Measurements from ENCODE around the gene APCDD1L.

Gene APCDD1L

DNA sequence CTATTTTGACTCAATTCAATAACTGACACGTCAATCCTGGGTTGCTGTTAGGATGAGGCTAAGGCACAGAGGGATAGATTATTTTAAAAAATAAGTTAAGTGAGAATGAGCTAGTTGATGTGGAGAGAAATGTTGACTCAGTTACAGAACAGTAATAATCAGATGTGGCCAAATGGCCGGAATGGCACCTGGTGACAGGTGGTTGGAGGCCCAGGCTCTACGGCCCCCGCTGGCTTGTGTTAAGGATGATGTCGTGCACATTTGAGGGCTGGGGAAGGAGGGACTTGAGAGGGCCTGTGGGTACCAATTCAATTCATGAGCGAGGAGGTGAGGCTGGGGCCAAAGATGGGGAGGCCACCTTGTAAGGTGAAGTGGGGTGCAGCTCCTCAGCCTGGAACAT lies 31.7 kb downstream of the APCDD1L start:
- DNase-seq = no peak

DNA sequence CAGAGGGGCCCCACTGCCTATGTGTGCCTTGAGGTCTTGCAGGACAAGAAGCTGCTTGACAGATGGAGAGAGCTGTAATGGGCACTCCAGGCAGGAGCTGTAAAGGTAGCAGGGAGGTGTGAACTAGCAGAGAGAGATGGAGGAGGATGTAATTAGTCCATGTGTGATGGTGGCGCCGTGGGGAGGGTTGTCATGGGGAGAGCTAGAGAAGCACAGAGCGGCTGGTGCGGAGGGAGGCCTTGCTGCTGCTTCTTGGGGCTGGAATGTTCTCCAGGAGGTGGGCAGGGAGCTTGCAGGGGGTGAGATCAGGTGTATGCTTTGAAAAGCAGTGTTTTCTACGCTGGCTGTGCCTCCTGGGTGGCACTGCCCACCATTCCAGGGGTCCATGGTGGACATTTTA lies 32.1 kb downstream of the APCDD1L start:
- no peak for DNase-seq

DNA sequence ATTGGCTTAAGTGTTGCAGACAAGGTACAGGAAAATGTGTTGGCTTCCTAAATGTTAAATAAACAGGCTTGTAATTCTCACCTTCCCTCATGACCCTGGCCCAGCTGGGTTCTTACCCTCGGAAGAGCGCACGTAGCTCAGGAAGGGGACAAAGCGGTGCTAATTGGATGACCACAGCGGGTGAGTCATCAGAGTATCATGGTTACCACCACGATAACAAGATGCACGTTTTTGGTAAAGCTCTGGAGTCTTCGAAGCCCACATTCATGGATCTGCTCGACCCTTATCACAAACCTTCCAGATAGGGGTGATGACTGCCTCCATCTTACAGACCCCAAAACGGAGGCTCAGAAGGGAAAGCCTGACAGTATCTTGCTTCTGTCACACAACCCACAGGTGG lies 32.8 kb downstream of the APCDD1L start:
- DNase-seq = no peak

DNA sequence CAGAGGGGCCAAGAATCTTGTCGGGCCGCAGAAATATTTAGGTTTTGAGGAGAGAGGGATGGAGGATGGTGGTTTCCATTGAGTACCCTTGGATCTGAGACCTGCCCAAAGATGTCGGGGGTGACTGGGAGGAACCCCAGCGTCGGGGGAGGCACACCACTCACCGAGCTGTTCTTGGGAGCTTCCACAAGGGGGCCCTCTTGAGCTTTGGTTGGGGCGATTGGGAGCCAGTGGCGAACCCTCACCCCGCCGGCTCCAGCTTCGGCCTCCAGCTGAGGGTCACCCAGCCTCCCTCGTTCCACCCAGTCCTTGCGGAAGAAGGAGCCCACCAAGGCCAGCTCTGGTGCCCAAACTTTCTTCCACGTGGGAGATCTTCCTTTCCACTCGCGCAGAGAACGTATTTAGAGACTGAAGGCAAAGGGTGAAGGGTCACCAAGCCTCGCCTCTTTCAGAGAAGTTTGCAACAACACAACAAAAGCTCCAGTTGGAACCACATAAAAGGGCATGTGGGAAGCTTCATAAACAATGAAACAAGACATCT lies 33.6 kb downstream of the APCDD1L start:
- no peak for DNase-seq

DNA sequence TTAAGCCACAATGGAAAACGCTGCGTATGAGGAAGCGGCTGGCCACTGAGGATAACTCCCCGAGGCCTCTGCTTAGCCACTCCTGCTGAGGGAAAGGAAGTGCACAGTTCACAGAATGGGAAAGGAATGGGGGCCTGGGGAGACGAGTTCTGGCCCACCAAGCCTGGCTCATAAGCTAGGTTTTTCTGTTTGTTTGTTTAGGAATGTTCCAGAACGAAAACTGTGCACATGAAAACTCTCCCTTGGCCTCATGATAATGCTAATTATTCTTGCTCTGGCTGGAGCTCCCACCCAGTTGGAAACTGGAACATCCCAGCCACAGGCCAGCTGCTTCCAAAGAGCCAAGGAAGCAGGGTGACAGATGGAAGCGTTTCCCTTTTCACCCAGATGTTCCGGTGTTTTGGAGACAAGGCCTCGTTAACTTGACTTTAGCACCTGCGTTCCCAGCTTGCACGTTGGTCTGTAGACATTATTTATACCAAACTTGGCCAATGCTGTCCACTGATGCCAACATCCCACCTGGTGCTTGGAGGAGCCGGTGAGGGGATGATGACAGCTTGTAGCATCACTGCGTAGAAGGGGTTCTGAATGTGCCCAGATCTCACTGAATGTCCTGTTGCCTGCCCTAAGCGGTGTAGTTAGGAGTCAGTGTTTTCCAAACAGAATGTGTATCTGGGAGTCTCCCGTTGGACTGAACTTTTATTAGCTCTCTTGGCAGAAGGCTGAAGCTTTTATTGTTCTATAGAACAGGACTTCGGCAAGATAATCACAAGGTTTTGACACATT lies 34.5 kb downstream of the APCDD1L start:
- no peak for DNase-seq

DNA sequence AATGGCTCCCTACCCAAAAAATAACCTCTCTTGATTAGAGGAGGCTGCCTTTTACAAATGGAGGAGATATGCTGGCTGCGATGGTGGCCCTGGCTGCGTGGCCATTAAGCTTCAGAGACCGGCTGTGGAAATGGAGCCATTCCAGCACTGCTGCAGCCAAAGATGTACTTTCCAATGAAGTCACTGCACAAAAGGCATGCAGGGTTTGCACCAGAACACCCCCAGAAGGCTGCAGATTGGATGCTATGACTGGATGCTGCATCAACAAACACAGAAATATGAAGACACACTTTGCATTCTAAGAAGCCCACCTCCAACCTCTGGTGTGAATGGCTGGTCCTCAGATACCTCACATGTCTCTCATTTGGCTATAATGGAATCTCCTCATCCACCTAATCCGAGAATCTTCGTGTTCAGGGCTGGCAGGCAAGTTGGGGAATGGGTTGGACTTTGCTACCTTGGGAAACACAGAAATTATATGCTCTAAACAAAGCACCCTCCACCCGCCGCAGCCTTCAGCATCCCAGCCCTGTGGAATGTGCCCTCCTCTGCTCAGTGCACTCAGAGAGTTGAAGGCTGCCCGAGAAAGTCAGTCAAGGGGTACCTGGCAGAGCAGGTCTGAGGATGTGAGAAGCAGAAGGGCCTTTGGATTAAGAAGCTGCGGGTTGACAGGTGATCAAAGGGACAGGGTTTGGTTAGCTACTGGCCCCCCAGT lies 35.3 kb downstream of the APCDD1L start:
- no peak for DNase-seq

DNA sequence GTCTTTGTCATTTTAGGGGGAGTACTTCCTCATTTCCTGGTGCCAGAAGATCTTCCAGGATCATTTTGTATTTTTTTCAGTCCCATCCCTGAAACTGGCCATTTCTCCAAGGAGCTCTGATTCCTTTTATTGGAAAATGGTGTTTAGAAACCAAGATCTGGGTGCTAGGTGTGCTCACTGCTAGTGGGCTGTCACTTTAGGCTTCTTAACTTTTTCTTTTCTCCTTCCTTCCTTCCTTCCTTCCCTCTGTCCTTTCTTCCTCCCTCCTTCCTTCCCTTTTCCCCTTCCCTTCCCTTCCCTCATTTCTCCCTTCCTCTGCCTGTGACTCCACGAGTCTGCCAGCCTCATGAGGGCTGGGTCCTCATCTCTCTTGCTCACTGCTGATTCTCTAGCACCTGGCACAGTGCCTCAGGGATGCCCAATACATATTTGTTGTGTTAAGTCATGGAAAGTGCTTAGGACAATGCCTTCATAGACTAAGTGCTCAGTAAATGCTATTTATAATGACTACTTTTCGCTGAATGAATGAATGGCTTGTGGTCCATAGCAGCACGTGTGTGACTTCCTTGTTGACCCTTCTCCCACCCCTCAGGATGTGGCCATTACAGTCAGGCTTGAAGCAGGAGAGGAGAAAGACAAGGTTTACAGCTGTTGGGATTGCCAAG lies 36.9 kb downstream of the APCDD1L start:
- DNase-seq = no peak

DNA sequence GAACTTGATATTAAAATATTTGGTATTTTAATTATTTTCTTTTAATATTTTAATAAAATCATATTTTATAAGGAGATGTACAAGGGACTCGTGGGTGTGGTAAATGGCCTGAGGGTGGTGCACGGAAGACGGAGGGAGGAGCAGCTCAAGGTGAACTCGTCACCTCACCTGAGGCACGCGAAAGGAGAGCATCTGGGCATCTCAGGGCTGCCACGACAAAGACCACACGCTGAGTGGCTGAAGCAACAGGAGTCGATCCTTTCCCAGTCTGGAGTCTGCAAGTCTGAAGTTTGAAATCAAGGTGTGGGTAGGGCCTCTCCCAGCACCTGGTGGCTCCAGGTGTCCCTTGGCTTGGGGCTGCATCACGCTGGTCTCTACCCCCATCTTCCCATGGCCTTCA lies 39.7 kb downstream of the APCDD1L start:
- no peak for DNase-seq

DNA sequence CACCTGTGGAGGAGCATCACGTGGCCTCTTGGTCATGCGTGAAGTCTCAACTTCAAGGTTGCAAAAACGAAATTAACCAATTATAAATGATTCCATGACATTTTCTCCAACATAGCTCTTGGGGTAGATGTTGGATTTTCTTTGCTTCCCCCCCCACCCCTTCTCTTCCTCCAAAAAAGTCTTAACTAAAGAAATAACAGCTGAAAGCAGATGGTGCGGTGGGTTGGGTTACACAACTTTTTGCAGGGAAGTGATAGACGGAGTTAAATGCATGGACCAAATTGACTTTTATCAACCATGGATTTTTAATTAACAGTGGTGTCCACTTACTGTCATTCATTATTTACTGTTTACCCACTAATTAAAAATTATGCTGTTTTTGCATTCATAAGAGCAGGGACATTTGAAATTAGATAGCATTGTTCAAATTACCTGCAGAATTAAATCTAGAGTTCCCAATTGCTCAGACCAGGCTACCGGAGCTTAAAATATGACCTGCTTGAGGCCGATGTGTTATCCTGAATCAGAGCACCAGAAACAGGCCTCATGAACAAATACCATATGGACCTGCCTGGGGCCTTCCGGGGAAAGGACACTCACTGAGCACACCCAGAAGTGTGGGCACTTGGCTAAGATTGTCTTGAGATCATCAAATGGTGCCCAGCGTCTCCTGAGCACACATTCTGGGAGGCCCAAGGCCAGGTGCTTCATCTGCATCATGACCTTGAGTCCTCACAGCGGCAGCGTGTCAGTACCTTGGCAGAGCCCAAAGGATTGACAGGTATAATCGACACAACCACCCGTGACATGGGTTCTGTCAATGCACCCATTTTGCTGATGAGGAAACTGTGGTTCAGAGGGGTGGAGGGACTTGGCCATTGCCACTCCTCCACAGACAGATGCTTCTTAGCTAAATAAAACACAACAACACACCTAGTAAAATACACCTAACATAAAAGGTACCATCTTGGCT lies 41.5 kb downstream of the APCDD1L start:
- no peak for DNase-seq

DNA sequence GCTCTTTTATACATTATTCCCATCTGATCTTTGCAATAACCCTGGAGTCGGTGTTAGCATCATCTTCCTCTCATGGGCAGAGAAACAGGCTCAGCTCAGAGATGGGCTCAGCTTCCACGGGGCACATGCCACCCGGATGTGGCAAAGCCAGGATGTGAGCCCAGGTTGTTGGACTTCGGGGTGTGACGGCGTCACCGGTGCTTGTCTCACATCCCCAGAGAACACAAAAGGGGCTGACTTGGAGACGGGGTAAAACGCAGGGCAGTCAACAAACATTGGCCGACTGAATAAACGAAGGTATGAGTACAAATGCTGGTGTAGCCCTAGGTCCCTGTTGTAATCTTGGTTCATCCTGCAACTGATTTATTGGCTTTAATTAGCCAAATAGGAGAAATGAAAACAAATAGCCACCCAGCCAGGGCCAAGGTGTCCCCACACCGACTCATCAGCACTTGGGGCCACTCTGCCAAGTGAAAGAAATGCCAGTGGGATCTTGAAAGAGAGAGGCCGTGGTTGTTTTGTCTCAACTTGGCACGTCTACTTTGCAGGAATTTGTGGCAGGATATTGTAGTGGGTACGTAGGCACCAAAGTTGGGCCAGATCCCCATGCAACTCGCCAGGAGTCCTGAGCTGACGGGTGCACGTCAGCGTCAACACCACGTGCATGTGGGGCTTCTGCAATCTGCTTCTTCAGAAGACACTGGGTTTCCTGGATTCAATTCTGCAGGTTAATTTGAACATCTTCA lies 42.8 kb downstream of the APCDD1L start:
- no peak for DNase-seq

DNA sequence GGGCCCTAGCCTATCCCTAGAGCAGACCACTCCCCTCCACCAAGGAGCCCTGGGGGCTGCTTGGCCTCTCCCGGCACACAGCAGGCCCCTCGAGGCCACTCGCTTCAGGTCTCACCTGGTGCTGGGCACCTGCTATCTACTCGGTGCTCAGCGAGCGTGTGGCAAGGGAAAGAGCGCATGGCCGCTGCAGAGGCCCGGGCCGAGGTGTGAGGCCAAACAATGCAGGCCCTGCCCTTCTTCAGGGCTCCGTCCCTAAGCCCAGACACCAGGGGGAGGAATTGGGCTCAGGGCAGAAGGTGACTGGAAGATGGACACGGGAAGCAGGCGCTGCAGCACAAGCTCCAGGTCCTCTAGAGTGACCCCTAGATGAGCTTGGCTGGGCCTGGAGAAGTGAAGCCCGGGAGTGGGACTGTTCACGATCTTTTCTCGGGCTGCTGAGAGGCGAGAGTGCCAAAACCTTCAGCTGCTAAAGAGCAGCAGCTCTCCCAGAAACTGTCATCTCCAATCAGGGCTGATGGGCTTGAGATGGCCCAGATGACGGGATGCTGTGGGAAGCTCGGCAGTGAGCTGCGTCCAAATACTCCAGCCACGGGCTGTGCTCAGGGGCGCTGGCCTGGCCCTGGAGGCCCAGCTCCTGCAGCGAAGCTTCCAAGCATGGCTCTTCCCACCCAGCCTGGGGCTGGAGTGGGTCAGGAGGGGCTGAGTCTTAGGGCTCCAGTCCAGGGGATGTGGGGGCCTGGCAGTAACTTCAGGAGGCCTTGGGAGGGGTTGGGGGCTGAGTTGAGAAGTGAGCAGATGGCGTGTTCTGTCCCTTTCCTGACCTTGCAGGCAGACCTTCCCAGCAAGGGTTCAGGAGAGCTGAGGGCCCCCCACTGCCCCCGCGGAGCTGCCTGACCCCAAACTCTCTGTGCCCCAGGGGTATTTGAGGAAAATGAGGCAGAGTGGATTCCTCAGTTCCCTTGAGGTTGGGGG lies 43.7 kb downstream of the APCDD1L start:
- no peak for DNase-seq

DNA sequence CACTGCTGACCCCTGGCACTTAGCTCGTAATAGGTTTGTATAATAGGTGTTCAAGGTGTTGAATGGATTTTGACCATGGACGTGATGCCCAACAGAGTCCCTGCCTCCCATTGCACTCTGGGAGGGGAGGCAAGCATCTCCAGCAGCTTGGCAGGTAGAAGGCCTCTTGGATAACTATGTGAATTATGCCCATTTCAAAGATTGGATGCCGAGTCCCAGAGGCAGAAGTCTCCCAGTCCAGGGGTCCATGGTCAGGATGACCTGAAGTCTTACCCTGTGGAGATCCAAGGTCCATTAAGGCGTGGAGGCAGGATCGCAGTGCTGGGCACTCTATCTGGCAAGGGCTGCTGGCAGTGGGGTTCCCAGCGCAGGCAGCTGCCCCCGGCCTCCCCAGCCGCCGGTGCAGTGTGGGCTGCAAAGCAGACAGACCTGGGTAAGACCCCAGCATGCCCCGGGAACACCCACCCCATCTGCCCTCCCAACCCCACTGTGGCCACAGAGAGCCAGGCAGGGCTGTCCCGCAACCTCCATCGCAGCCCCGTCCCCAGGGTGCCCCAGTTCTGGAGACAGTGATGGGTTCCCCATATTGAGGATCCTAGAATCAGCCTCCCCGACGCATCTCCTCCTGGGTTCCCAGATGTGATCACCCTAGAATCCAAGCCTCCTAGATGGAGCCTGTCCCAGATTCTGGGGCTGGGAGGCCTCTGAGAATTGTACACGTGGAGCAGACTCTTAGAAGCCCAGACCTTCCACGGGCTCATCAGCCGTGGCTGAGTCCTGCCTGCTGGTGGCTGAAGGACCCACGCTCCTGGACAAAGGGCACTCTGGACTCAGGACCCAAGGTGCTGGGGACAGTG lies 44.6 kb downstream of the APCDD1L start:
- no peak for DNase-seq

DNA sequence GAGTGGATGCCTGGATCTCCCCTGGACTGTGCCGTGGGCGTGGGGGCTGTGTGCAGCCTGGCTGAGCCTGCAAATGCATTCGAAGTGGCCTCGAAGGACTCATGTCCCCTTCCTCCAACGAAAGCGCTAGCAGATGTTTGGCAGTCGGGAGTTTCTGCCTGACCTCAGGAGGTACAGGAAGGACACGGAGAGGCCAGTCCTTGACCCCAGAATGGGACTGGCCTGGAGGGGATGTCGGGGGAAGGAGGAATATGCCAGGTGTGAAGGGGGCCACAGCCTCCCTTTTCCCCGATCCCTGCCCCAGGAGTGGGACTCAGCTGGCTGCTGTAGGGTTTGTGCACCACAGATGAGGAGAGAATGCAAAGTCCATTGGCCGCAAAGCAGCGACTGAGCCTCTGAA lies 45.6 kb downstream of the APCDD1L start:
- DNase-seq = no peak

DNA sequence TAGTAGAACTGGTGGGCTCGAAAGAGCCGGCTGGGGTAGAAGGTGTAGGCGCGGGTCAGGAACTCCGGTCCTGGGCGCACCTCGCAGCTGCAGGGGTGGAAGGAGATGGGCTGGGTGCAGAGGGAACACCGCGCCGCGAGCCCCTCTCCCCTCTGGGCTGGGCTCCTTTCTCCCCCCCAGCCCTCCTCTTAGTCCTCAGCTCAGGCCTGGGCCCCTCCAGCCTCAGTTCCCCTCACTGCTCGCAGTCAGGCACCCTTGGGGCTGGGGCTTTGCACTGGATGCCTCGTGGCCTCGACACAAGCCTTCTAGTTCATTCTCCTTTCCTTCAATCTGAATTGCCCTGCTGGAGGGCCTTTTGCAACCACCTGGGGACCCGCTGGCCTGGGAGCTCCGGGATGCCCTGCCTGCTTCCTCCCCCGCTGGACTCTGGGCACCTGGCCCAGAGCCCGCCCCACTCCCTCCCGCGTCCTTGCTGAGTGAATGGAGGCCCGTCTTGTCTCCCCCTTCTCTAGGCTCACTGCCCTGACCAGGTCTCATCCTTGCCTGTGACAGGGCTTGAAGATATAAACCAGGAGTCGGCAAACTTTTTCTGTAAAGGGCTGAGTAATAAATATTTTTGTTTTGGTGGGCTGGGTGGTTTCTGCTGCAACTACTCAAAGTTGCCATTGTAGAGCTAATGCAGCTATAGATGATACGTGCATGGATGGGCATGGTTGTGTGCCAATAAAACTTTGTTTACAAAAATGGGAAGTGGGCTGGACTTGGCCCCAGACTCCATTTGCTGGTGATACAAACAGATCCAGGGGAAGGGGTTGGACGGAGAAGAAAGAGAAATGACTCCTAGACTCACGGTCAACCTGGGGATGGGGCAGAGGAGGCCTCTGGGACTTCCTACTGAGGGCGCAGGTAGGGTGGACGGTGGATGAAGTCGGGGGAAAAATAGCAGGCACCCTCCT lies 47.3 kb downstream of the APCDD1L start:
- no peak for DNase-seq

DNA sequence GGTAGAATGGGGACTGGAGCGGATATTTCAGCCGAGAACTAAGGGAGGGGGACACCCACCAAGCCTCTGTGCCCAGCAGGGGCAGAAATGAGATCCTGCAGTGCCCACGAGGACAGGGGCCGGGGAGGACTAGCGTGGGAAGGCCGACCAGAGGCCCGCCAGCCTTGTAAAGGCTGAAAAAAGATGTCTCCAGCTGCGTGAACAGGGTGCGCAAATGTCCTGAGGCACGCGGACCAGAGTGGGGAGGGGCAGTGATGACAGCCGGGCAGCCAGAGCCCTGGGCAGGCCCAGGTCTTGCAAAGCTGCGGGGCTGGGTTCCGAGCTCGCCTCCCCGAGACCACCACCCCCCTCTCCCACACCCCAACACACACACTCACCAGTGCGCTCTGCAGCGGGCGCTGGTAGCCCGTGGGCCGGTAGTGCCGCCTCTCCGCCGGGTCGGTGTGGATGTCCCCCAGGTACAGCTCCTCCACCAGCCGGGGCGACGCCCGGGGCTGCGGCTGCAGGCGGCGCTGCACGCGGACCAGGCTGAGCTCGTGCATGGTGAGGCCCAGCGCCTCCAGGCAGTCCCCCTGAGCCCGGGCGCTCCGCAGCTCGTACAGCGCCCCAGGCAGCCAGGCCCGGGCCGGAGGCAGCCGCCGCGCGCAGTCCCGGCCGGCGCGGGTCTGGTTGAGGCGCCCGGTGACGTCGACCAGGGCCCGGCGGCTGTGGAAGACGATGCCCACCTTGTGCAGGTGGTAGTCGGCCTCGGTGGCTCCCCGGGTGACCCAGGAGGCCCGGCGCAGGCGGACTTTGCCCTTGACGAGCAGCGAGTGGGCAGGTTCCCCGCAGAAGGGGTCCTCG lies 48.2 kb downstream of the APCDD1L start:
- no peak for DNase-seq

DNA sequence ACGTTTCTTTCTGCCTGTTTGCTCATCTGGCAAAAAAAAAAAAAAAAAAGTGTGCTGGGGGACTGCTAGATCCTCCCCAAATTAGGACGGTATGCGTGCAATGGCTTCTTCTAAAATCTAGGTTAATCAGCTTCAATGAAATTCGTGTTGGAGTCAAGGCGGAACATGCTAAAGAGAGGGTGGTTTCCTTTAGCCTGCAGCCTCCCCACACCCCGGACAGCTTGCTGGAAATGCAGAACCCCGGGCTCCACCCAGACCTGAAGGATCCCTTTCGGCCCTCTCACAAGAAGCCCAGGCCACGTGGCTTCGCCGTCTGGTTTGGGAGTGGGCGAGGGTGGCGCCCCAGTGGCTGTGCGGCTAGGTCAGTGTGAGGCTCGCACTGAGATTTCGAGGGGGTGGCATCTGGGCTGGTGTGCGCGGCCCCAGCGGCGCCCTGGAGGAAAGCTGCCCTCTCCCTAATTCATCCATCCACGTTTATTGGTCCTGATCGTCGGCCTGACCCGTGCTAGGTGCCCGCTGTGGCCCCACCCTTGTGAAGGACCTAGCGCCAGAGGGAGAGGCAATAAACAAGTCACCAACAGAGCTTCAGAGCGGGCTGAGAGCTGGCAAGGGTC lies 49.0 kb downstream of the APCDD1L start:
- no peak for DNase-seq

DNA sequence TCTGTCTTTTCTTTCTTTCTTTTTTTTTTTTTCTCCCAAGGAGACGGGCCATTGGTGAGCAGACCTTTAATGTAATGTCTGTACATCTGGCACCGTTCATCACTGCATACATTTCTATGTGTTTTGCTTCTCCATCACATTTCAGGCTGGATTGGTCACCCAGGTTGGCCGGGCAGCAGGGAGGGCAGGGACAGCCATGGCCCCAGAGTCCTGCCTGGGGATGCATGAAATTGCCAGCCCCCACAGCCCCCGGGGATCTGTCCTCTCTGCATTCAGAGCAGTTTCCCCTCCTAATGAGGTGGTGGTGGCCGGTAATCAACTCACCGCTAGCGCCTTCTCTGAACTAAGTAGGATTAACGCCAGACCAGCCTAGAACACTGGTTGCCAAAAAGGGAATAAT lies 50.4 kb downstream of the APCDD1L start:
- DNase-seq = no peak
